GM10266 (cell line): ENCODE data around the gene CRIM1.

Experiments used
- DNase-seq: peaks from one replicate; pipeline ENCODE4 v3.0.0; 2012; ENCODE audit errors: extremely low spot score
- CTCF ChIP-seq: IDR thresholded peaks from 2 replicates; pipeline ENCODE4 v1.5.1; 2012; ENCODE audit warnings: mild to moderate bottlenecking, low read depth; ENCODE audit not compliant: control insufficient read depth, insufficient read depth; ENCODE audit errors: missing control alignments

The CRIM1 gene

GRCh38 chr2:36481709-36482108 is 126.1 kb downstream of the CRIM1 start:
- TF ChIP-seq CTCF: no peak

GRCh38 chr2:36482576-36483214 is 127.1 kb downstream of the CRIM1 start:
- TF ChIP-seq CTCF: no peak
- DNase-seq: no peak

More at GRCh38 chr2:36481709-36482108, 126.1 kb downstream of the CRIM1 start:
- no peak for DNase-seq

- no peak for TF ChIP-seq CTCF
- no peak for DNase-seq
These were observed 127.7 kb downstream of the CRIM1 start for GRCh38 chr2:36483290-36483689.

- no peak for TF ChIP-seq CTCF
- DNase-seq: no peak
These were observed 128.9 kb downstream of the CRIM1 start for GRCh38 chr2:36484454-36484853.

- no peak for TF ChIP-seq CTCF
- no peak for DNase-seq
These were observed 129.9 kb downstream of the CRIM1 start for GRCh38 chr2:36485521-36485920.

- no peak for DNase-seq
- TF ChIP-seq CTCF: no peak
These were observed 131.0 kb downstream of the CRIM1 start for GRCh38 chr2:36486521-36487044.

GRCh38 chr2:36487947-36488346 is 132.4 kb downstream of the CRIM1 start:
- TF ChIP-seq CTCF: no peak
- no peak for DNase-seq
